Lower lobe of right lung (tissue), 2 donors: Measurements from ENCODE around the gene FOXP1. TPM values are rescaled to one million over a fixed set of nuclear protein-coding genes. Genes with fewer than 3 reads are reported as not detected.

Source experiments
- ATAC-seq, 2 donors: fragments of 200-7000 bp; cut with Tn5 transposase; one replicate each; pipeline ENCODE4 v1.9.1; 2020 to 2022; ENCODE audit warnings: mild to moderate bottlenecking in 2 of 2, moderate library complexity in 2 of 2
- DNase-seq: peaks from one replicate; pipeline ENCODE4 v3.0.0-alpha.2; 2020
- H3K27ac ChIP-seq: fragments of 200-600 bp; one replicate; pipeline ENCODE4 v1.8.0; 2022
- H3K27me3 ChIP-seq: fragments of 200-600 bp; one replicate; pipeline ENCODE4 v1.8.0; 2022; ENCODE audit warnings: low read depth
- H3K36me3 ChIP-seq: fragments of 200-600 bp; one replicate; pipeline ENCODE4 v1.8.0; 2022; ENCODE audit warnings: mild to moderate bottlenecking
- H3K4me1 ChIP-seq: fragments of 200-600 bp; one replicate; pipeline ENCODE4 v1.8.0; 2022
- H3K4me3 ChIP-seq: fragments of 200-600 bp; one replicate; pipeline ENCODE4 v1.8.0; 2022; ENCODE audit warnings: mild to moderate bottlenecking
- H3K9me3 ChIP-seq: fragments of 200-600 bp; one replicate; pipeline ENCODE4 v1.8.0; 2022
- intact Hi-C: fragments of 100-400 bp; cut with DNase I; formaldehyde crosslinking; loops from one replicate; pipeline ENCODE4 v1.11.0; 2022
- total RNA-seq: library from RNA; stranded (reverse); fragmentation: NEBNext Ultra II Directional; extraction: Animal tissue kit (Norgen Biotek cat#: 25700); gene quantifications from one replicate; pipeline ENCODE4 v1.2.1, GENCODE V29; 2021
- TF ChIP-seq, protein P1 (sequence below): fragments of 200-600 bp; IDR thresholded peaks from one replicate; pipeline ENCODE4 v1.8.0; 2022; ENCODE audit warnings: antibody characterized with exemption, mild to moderate bottlenecking
- donor health status: DM: no; HTN: yes; CAD: no; lungs with severe emphysema.

Gene FOXP1
- total RNA-seq, 1 donor from 2014 or later: 138 TPM

DNA sequence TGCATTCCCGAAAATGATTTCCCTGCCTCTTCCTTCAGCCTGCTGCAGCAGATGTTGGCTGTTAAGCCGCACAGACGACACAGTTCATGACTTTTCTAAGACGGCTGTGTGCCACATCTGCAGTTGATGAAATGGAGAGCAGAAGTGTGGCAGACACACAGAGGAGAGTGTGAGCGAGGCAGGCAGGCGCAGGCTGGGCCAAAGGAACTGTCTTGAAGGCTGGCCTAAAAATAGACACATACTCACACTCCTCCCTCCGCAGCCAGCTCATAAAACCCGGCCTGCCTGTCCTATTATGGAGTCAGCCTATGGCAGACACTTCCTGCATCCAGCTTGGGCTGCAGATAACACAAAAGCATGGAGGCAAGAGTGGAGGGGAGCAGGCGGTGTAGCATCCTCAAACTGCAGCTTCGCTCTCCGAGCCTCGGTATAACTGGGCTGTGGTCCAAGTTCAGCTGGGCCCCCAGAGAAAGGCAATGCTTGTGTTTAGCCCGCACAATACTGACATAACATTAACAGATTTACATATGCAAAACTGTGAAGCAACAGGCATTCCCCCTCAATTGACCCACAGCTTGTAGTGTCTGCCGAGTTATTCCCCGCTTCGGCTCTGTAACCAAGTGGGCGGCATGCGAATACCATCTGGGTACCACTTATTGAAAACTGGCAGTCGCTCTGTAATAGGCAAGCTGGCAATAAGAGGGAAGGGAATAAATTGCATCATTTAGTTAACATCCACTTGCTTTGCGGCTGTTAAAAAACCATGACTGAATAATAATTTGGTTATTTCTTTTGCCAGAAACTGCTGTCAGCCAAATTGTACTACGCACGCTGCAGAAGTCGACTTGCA lies 40.8 kb downstream of the FOXP1 start:
- Histone ChIP-seq H3K9me3 (no peaks in the 10 kb centered on the region), H3K36me3 (no peaks in the 10 kb centered on the region), H3K4me3 (peak overlapping the region; percentile 23), H3K27ac (peak overlapping the region; percentile 68), H3K27me3 (no peaks in the 10 kb centered on the region), H3K4me1 (peaks cover 53% of the 10 kb centered on the region)
- TF ChIP-seq, protein P1, sequence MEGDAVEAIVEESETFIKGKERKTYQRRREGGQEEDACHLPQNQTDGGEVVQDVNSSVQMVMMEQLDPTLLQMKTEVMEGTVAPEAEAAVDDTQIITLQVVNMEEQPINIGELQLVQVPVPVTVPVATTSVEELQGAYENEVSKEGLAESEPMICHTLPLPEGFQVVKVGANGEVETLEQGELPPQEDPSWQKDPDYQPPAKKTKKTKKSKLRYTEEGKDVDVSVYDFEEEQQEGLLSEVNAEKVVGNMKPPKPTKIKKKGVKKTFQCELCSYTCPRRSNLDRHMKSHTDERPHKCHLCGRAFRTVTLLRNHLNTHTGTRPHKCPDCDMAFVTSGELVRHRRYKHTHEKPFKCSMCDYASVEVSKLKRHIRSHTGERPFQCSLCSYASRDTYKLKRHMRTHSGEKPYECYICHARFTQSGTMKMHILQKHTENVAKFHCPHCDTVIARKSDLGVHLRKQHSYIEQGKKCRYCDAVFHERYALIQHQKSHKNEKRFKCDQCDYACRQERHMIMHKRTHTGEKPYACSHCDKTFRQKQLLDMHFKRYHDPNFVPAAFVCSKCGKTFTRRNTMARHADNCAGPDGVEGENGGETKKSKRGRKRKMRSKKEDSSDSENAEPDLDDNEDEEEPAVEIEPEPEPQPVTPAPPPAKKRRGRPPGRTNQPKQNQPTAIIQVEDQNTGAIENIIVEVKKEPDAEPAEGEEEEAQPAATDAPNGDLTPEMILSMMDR: no peak
- ATAC-seq (peak; percentile 89 to 94), DNase-seq (peak; percentile 80)
- intact Hi-C loops: no loop called here

GRCh38 chr3:71541313-71541712 lies 42.2 kb downstream of the FOXP1 start:
- H3K4me3 ChIP-seq: no peak overlapping the region
- H3K27me3 ChIP-seq: no peaks in the 10 kb centered on the region
- peaks cover 40% of the 10 kb centered on the region for H3K4me1 ChIP-seq
- H3K9me3 ChIP-seq: no peaks in the 10 kb centered on the region
- intact Hi-C loops: no loop called here
- no peaks in the 10 kb centered on the region for H3K36me3 ChIP-seq
- TF ChIP-seq, protein P1: no peak
- DNase-seq: no peak
- ATAC-seq: no peak
- H3K27ac ChIP-seq: no peak overlapping the region

DNA sequence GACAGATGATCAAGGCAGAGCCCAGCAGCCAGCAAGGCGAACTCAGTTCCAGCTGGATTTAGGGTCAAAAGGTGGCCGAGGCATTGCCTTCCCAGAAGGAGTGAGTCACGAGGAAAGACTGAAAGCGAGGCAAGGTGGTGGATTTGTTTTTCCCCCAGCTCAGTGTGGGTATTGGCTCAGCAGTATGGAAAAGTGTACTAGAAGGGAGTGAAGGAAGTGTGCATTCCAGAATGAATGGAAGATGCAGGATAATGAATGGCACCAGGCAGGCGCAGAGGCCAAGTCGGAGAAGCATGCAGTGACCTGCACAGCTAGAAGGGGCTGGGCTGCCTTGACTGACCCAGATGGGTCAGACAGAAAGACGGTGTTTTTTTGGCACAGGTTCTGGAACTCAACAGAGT lies 46.3 kb downstream of the FOXP1 start:
- Histone ChIP-seq H3K9me3 (no peaks in the 10 kb centered on the region), H3K4me3 (no peak overlapping the region), H3K4me1 (peaks cover 25% of the 10 kb centered on the region), H3K36me3 (no peaks in the 10 kb centered on the region), H3K27me3 (no peaks in the 10 kb centered on the region), H3K27ac (no peak overlapping the region)
- TF ChIP-seq, protein P1: no peak
- ATAC-seq (peak; percentile 37 to 44), DNase-seq (no peak)
- intact Hi-C loops: no loop called here

- Histone ChIP-seq H3K4me3 (no peak overlapping the region), H3K27ac (no peak overlapping the region), H3K4me1 (peaks cover 21% of the 10 kb centered on the region), H3K27me3 (no peaks in the 10 kb centered on the region), H3K9me3 (no peaks in the 10 kb centered on the region), H3K36me3 (no peaks in the 10 kb centered on the region)
- TF ChIP-seq, protein P1: no peak
- intact Hi-C loops: no loop called here
- DNase-seq (no peak), ATAC-seq (peak; percentile 19 to 34)
Measured at GRCh38 chr3:71536376-71536965, 47.1 kb downstream of the FOXP1 start.

DNA sequence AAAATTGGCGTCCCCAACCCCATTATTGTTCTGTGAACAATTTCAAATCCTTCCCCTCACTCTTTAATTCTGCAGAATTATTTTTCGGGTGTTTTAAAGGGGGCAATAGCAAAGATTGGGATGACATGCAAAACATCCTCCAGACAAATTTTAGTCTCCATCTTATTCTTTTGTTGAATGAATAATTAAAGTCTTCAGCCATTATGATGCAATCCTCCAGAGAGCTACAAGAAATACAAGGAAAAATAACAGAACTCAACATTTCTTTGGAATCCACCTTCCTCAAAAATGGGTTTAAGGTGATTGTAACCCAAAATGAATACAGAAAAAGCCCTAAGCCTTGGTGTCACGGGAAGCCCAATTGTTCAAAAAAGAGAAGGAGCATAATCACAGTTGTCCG lies 49.9 kb downstream of the FOXP1 start:
- H3K27ac ChIP-seq: peak overlapping the region; percentile 43
- ATAC-seq (no peak), DNase-seq (no peak)
- H3K4me3 ChIP-seq: no peak overlapping the region
- H3K27me3 ChIP-seq: no peaks in the 10 kb centered on the region
- H3K4me1 ChIP-seq: peaks cover 24% of the 10 kb centered on the region
- intact Hi-C loops: no loop called here
- H3K36me3 ChIP-seq: no peaks in the 10 kb centered on the region
- TF ChIP-seq, protein P1: no peak
- H3K9me3 ChIP-seq: no peaks in the 10 kb centered on the region
